Measurements from ENCODE around the gene SYN1. TPM values are rescaled to one million over a fixed set of nuclear protein-coding genes. Genes with fewer than 3 reads are reported as not detected.

Gene SYN1
- total RNA-seq = 0.07 and 0.36 TPM in 2 replicates

GRCh38 chrX:47619486-47620302 lies at the start of gene SYN1:
TSS of gene SYN1 (minus strand) at chrX:47619857. CDS start at chrX:47619728, 129 bp downstream.

DNA sequence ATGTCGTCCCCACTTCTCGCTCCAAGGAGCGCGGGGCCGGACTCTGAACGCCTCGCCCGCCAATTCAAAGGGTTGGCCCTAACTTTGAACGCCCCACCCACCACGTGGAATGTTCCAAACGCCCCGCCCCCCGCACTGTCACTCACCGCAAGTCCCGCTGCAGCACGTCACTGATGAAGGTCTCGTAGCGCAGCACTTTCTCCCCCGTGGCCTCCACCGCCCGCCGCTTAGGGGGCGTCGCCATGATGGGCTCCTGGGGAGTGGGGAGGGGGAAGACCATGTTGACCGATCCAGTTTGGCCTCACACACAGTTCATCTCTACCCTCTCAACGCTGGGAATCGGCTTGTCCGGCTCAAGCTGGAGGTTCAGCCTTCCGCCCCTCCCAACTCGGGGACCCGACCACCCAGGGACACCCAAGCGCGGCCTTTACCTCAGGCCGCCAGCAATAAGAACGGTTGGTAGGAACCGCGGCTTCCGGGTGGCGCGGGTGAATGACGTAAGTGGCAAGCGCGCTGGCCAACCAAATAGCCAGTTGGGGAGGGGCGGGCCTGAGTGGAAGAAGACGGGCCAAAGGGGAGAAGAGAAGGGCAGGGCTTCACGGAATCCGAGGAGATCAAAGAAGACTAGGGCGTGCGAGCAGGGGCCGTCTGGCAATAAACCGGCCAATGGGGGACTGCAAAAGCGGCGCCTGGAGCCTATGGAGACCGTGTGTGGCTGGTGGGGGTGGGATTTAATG lies 39.2 kb upstream of the SYN1 start, which contains the start of gene UXT:
Gene UXT (minus strand): TSS at position 497 of the 737 bp plus-strand sequence. CDS start 253 bp downstream, at position 244.

DNA sequence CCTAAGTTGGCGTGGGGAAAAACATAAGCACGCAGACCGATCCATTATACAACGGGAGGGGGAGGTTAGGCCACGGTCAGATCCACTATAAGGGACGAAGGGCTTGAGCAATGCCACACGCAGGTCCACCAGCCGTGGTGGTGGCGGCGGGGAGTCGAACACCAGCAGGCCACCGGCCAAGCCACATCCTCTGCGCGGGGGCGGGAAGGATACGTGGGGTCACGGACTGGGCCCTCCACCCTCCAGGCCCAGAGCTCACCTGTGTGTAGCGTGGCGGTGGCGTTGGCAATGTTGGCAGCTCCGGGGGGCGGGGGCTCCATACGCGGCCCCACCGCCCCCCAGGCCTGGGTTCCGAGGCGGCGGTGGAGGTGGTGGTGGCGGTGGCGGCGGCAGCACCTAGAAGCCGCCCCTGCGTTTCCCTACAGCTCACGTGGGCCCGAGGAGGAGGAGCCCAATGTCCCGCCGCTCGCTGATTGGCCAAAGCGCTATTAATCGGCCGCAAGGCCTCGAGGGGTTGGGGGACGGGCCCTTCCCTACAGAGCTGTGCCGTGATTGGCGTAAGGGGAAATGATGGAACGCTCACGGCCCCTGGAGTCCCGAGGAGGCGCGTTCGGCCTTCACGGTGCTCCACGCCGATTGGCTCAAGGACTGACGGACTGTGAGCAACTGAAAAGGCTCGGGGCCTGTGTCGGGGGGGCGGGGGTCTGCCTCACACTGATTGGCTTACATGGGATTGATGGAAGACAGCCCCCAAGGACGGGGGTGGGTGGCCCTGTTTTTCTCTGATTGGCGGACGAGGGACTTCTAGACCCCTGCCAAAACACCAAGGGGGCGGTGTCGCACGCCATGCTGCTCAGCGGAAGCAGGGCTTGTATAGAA lies 30.7 kb upstream of the SYN1 start, which contains the start of gene ELK1:
Gene ELK1 (minus strand): TSS at position 400 of the 879 bp plus-strand sequence. CDS start 9,122 bp downstream, outside the sequence.

DNA sequence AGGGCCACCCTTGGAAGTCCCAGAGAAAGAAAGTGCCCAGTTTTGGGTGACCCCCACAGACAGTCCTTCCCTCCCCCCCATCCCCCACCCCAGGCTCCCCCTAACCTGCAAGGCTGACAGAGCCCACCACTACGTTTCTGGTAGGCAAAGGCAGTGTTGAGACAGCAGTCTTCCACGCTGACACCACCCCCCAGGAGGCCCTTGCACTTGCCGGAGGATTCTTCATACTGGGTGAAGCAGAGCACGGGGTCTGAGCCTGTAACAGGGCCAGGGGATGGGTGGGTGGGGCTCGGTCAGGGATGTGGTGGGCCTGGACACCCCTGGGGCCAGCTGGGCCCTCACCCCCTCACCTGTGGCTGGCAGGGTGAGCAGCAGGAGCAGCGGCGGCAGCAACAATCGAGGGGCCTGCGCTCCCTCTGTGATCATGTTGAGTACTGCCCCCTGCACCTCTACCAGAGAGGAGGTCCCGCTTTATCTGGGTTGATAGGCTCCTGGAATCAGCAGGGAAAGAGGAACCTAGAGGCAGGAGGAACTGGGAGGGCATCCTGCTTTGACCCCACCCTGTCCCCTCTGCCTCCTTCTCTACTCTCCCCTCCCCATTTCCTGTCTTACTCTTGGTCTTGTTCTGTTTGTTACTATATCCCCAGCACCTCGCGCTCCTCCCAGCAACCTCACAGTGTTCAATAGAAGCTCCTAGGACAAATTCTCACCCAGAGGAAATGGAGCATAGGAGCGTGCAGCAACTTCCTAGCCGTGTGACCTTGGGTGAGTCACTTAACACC lies 10.0 kb upstream of the SYN1 start, which contains the start of gene CFP:
Gene CFP (minus strand): TSS at position 512 of the 782 bp plus-strand sequence. CDS start 86 bp downstream, at position 426.

DNA sequence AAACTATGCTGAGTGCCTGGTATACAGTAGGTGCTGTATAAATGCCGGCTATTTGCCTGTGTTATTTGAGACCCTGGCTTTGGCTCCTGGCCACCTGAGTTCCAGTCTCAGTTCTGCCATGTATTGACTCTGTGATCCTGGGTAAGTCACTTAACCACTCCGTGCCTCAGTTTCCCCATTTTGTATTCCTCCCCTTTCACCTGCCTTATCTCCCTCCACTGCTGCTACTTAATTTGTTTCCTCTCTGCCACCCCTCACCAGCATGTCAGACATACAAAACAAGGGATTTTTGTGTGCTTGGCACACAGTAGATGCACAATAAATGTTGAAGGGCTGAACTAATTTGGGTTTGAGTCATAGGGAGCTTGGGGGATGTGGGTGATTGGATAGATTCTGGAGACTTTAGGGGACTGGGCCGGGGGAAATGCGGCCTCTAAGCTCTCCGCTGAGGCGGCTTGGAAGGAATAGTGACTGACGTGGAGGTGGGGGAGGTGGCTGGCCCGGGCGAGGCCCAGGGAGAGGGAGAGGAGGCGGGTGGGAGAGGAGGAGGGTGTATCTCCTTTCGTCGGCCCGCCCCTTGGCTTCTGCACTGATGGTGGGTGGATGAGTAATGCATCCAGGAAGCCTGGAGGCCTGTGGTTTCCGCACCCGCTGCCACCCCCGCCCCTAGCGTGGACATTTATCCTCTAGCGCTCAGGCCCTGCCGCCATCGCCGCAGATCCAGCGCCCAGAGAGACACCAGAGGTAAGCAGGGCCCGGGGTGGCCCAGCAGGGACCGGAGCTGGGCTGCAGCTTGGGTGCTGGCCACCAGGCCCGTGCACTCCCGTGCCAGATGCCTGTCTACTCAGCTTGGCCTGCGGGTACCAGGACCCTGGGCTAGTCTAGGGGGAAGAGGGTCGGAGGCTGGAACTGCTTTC lies 37.7 kb downstream of the SYN1 start, which contains the start of gene TIMP1:
Gene TIMP1 (plus strand): TSS at position 706 of the 917 bp plus-strand sequence. CDS start 980 bp downstream, outside the sequence.

GRCh38 chrX:47560934-47561658 lies 58.6 kb downstream of the SYN1 start, which contains the start of gene ARAF:
TSS of gene ARAF (plus strand) at chrX:47561205. CDS start at chrX:47562968, 1,763 bp downstream.

Other genes starting within 250 kb of the SYN1 start
- gene ZNF157, start 249.3 kb downstream of the SYN1 start, total RNA-seq = 0.03 and 0.26 TPM in 2 replicates
- 5.4 and 6.5 TPM in 2 replicates for gene ZNF41, start 136.6 kb downstream of the SYN1 start, total RNA-seq
- 22.9 and 23.7 TPM in 2 replicates for gene ARAF, start 58.7 kb downstream of the SYN1 start, total RNA-seq
- gene TIMP1, start 37.4 kb downstream of the SYN1 start, total RNA-seq = 1,183 and 1,864 TPM in 2 replicates
- gene CFP, start 10.1 kb upstream of the SYN1 start, total RNA-seq = 0.07 and 0.10 TPM in 2 replicates
- 20.4 and 27.5 TPM in 2 replicates for gene ELK1, start 30.7 kb upstream of the SYN1 start, total RNA-seq
- gene UXT, start 39.3 kb upstream of the SYN1 start, total RNA-seq = 70.6 and 90.6 TPM in 2 replicates
- 7.6 and 8.4 TPM in 2 replicates for gene ZNF81, start 217.0 kb upstream of the SYN1 start, total RNA-seq

Measured in smooth muscle cell of the pulmonary artery (primary cell).